GM19438 (cell line): ENCODE results near the gene ZC3H18.
A peak's percentile ranks its signal among the peaks of the same experiment; 100 is the strongest.

Source experiments
- ATAC-seq: cut with Tn5 transposase; IDR thresholded peaks from one replicate; pipeline ENCODE4 v1.9.1; 2021; ENCODE audit warnings: low read depth; ENCODE audit not compliant: unreplicated experiment

The ZC3H18 gene

DNA sequence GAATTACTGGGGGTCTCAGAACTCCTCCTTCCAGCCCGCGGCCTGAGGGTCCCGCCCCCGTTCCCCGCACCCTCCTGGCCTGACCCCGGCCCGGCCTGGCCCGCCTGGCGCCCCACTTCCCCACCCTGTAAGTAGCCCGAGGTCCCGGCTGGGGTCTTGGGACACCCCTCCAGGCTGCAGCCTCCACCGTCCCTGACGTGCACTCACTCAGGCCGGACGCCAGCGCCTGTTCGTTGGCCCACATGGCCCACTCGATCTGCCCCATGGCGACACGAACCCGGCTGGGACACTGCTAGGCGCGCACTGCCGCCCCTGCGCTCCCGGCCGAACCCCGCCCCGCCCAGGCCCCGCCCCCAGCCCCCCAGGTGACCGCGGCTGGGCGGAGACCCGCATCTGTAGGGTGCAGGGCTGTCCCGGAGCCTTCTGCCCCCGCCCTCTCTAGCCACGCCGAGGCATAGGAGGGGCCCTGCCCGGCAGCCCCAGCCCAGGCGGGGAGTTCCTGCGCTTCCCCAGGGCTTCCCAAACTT, 80.6 kb downstream of the ZC3H18 start, which contains the start of gene CYBA:
Gene CYBA, minus strand, starts transcription at position 305 of the 527 bp plus-strand sequence. Its CDS starts 40 bp downstream, at position 265.
- peak; percentile 74 for ATAC-seq

DNA sequence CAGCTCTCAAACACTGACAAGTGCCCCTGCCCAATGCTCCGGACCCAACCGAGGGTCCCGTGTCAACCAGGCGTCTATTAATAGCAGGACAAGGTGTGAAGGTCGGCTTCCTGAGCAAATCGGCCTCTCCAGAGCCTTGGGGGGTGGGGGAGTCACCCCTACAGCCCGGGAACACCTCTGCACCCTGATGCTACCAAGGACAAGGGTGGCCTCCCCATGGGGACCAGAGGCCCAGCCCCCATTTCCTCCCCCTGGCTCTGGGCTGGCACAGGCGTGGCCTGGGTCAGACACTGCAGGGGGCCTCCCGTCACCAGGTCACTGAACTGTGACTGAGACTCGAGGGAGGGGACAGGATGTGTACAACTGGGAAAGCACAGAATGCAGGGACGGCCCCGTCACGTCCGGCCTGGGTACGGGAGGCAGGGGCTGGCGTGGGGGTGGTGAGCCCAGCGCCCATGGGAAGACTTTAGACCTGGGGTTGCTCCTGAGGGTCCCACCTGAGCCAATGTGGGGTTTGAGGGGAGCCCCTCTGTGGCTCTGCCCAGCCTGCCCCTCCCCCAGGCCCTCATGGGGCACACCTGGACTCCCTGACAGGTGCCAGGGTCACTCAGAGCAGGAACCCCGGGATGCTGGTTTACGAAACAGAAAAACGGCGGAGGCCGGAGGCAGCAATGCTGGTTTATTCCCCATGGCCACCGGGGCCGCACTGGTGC, 81.2 kb downstream of the ZC3H18 start:
- ATAC-seq, result peak; percentile 63

DNA sequence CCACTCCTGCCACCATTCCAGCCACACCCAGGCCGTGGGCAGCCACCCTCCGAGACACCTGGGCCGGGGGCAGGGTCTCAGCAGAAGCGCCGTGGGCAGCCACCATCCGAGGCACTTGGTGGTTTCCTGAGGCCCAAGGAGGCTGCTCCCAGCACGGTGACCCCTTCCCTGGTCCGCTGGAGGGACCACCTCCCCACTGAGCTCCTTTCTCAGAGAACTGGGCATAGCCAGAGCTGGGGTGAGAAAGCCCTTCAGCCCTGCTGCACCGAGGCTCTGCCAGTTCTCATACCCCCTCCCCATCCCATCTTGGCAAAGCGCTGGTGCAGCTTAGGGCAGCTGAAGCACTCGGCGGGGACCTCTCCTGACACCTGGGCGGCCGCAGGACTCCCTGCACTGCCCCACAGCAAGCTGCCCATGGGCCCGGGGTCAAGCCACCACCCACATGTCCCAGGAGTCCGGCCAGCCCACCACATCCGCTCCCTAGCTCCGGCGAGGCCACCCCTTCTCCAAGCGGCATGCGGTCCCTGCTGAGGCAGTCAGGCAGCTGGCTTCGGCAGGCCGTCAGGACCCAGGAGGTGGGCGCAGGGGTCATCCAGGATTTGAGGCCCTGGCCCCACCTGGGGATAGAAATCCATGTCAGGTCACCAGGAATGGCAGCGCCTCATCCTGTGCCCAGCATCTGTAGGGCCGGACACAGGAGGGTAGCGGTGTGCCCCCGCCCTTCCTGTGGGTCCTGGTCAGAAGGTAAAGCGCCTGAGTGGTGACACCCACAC, 82.0 kb downstream of the ZC3H18 start:
- no peak for ATAC-seq

DNA sequence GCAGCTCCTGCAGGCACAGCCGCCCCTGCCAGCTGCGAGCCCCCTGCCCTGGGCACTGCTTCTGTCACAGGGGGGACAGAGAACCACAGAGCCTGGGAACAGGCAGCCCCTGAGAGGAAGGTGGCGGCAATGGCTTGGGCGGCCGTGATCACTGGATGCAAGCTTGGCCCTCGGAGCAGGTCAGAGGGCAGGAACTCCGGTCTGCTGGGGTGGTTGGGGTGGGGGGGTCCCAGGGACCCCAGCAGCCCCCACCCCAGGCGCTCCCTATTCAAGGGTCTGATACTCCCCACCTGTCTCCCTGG, 82.5 kb downstream of the ZC3H18 start:
- ATAC-seq, result no peak

DNA sequence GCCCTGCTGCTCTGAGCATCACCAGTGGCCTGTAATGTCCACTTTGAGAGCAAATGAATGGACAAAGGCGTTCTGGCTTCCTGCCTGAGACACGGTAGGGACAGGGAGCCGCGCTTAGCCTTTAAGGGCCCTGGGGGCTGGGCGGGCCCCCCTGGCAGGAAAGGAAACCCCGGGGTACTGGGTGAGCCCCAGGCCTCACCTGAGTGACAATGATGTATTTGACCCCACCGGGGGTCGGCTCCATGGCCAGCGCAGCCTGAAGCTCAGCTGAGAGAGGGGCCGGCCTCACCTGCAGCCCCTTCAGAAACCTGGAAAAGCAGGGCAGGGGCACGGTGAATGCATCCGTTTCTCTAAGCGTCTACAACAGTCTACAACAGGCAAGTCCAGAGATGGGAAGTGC, 82.9 kb downstream of the ZC3H18 start:
- no peak for ATAC-seq

DNA sequence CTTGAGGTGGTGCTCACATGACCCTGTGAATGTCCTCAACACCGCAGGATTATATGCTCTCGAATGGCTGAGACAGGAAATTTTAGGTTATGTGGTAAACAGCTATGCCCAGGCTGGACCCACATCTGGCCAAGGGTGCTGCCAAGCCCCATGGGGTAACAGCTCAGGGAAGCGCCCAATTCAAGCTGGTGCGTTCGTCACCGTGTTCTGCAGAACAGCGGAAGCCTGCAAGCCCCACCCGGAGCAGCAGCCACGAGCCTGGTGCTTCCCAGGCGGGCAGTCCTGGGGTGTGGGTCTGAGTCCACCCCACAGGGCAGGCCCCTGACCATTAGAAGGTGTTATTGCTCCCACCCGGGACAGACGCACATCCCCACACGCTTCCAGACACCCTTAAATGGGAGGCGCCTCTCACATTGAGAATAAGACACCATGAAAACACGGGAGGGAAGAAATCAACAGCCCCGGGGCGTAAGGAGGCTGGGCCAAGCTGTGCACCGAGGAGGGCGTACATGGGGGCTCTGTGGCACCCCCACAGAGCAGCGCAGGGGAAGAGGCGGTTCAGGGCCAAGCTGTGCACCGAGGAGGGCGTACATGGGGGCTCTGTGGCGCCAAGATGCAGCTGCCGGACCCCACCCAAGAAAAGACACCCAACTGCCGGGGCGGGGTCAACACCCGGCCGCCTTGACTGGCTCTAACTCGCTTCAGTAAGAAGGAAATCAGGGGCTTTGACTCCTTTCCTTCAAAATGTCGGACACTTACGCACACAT, 83.6 kb downstream of the ZC3H18 start:
- ATAC-seq, result no peak

DNA sequence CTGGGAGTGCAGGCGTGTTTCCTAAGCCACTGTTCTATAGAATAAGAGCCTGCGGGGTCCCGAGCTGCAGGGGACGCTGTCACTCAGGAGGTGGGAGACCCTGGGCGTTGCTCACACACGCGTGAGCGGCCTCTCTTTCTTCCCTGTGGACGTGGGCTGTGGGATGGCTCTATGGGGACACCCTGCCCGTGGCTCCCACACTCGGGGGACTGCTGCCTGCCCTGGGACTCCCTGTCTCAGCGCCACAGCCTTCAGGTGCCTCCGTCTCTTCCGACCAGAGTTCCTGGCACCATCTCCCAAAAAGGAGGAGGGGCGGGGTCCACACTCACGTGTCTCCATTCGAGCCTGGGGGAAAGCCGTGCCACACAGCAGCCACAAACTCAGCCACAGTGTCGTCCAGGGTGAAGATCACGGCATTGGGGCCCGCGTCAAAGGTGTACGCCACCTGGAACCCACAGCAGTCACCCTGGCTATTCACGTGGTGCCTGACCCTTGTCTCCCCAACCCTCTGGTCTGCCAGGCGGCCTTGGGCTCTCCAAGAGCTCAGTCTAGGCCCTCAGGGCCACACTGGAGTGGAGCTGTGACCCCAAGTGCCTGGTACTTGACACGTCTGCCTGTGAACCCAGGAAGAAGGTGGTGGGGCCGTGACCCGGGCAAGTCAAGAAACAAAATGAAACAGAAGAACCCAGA, 84.3 kb downstream of the ZC3H18 start:
- ATAC-seq, result no peak

DNA sequence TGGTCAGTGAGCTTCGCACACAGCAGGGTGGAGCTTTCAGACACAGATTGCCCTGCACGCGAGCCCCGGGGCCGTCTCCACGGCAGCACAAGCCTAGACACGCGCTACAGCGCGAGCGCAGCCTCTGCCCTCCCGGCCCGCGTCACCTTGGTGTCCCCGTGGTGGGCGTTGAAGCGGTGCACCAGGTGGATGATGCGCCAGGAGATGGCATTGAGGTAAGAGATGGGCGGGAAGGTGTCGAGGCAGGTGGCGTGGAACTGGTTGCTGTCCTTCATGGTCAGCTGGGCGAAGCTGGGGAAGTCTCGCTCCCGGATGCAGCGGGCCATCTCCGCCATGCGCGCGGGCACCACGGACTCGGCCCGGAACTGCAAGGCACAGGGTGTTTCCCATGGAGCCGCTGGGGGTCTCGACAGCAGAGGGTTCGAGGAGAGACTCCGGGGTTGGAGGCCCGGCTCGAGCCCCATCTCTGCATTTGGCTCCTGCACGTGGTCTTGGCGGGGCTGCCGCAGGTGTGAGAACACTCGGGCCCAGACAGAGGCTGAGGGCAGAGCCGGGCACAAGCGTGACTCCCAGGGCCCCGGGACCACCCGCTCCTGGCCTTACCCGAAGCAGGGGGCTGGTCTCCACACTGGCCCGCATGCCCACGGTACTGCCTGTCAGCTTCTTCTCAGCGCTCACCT, 85.0 kb downstream of the ZC3H18 start:
- ATAC-seq, result no peak

DNA sequence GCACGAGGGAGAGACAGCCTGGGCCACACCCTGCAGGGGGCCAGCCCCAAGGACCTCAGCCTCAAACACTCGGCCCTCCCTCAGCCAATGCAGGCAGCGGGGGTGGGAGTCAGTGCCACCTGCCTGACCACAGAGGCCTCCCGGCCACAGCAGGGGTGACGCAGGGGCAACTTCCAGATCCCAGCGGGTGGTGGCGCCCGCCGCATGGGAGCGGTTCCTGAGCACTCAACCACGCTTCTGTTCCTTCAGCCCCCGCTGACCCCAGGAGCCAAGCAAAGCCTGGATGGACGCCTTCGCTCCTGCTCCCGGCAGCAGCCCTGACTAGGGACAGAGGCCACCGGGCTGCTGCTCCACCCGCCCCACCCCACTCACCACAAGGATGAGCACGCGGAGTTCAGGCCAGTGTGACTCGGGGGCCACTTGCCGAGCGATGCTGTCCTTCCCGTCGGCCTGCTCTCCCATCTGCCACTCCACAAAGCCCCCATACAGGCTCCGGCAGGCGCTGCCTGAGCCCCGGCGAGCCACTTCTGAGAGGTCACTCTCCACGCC, 85.6 kb downstream of the ZC3H18 start:
- ATAC-seq, result no peak

DNA sequence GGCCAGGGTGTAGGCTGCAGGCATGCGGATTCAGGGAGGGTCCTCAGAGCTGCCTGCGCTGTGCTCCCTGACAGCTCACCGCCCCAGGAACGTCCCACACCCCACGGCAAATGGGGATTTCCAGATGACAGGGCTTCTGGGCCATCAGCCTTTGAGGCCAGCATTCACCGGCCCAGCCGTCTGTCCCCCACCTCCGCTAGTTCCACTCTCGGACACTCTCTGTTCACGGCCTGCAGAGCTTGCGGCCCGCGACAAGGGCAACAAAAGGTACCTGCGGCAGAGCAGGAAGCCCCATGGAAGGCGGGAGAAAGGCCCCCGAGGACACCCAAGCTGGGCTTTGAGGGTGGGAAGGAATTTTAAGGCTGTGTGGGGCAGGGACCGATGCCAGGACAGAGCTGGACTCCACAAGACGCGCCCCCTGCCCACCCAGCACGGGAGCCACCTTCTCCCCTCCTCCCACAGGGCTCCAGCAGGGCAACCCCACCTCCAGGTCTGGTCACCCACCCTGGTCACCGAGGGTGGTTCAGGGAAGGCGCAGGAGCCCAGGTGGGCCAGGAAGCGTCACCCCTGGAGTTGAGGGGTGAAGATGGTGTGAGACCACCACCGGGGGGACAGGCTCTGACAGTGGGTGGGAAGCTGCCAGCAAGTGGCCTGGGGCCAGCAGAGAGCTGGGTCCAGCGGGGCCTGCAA, 86.2 kb downstream of the ZC3H18 start:
- no peak for ATAC-seq

DNA sequence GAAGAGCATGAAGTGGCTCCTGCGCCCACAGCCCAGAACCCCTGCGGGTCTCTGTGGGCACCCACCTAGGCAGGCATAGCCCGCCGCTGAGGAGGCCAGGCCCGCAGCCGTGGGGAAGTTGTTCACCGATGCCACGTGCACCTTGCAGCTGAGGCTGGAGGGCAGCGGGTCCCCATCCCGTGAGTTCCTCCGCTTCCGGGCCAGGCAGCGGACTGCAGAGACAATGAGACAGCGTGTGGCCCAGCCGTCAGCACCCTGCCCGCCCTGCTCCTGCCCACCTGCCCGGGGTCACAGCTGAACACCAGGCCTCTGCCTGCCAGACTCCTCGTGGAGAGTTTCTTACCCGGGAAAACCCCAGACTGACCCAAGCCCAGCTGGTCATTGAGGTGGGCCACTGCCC, 87.2 kb downstream of the ZC3H18 start:
- ATAC-seq, result no peak

DNA sequence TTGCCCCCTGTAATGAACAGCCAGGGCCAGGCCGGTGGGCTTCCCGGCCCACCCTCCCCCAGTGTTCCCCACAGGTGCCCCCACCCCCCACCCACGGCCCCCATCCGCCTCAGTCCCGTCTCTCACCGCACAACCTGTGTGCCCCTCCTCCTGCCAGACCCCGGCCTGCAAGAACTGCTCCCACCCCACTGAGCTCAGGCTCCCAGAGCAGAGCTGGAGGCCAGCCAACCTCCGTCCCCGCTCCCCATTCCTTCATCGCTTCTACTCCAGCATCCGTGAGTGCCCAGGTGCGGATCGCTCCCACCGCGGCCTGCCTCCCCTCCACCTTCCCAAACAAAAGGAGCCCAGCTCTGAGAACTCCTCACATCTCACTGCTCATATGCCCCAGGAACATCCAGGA, 88.5 kb downstream of the ZC3H18 start:
- no peak for ATAC-seq

DNA sequence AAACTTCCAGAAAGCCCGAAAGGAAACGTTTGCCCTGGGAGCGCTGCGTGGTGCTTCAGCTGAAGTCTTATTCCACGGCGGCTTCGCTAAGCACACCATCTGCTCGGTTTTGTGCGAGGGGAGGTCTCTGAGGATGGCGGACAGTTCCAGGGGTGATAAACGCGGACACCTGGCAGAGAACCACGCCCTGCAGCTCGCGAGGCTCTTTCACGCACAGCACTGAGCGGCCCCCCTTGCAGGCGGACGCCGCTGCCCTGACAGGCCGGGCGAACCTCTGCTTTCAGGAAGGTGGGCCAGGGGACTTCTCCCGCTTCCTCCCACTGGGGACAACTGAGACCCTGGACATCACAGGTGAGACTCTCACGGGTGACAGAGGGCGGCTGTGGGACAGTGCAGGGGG, 89.0 kb downstream of the ZC3H18 start:
- no peak for ATAC-seq

DNA sequence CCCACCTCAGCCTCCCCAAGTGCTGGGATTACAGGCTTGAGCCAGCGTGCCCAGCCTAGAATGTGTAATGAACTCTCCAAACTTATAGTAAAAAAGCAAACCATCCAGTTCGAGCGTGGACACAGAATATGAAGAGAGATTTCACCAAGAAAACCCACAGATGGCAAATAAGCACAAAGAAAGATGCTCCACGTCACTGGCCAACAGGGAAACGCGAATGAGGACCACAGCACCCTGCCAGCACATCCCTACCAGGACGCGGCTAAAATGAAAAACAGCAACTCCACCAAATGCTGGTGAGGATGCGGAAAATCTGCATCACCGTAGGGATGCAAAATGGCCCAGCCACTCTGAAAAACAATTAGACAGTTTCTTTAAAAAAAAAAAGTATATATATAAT, 91.3 kb downstream of the ZC3H18 start:
- no peak for ATAC-seq

DNA sequence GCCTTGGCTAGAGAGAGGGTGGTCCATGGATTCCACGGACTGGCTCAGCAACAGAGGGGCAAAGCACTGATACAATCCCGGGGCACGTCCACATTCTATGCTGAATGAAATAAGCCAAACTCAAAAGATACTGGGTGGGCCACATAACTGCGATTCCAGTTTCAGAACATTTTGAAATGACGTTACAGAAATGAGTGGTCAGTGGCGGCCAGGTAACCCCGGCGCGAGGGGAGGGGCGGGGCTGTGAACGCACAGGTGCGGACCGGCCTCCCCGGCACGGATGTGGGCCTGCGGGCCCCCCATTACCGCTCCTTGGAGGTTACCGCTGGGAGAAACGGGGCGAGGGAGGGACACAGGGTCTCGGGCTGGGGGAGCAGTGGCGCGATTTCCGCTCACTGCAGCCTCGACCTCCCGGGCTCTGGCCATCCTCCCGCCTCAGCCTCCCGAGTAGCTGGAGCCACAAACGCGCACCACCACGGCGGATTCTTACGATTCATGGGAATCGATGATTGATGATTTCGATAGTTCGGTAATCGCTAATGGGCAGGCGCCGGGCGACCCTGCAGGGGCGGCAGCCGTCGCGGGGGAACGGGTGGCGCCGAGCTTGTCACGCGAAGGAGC, 92.1 kb downstream of the ZC3H18 start:
- peak; percentile 4 for ATAC-seq

DNA sequence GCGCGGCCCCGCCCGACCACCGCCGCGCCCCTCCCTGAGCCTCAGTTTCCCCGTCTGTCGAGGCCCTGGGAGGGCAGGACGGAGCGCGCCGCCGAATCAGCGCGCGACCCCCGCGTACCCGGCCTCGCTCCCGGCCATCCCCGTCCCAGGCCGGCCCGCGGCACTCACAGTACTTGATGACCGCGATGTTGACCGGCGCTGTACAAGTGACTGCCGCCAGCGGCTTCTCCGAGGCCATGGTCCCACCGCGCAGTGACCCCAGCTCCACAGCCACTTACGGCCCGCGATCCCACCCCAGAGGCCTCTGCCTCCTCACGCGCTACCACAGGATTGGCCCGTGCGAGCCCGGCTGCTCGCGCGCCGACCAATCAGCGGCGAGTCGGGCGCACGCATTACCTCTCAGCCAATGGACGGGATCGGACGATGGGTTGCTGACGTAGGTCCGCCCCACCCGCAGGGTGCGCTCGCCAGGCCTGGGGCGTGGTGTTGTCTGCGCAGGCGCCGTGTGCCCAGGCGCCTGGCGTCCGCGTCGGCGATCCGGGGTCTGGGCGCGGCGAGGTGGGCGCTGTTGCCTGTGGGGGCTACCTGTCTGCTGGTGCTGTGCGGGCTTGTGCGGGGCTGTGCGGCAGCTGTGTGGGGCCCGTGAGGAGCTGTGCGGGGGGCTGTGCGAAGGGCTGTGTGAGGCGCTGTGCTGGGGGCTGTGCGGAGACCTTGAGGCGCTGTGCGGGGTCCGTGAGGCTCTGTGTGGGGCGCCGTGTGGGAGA, 92.8 kb downstream of the ZC3H18 start, which contains the start of gene MVD:
Gene MVD, minus strand, starts transcription at position 249 of the 764 bp plus-strand sequence. Its CDS starts 11 bp downstream, at position 238.
- peak; percentile 92 for ATAC-seq

DNA sequence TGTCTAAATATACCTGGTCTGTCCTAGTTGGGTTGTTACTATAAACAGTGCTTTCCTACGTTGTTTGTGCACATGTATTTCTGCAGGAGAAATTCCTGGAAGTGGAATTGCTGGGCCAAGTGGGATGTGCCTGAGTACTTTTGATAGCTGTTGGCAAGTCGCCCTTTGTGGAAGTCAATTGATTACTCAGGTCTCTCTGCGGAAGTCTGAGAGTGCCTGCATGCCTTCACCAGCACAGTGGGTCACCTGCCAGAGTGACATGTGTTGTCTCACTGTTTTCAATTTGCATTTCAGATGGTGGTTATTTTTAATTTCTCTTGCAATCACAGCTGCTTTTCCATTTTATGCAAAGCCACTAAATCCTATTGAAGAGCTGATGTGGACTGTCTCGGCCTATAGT, 94.9 kb downstream of the ZC3H18 start:
- ATAC-seq, result no peak

DNA sequence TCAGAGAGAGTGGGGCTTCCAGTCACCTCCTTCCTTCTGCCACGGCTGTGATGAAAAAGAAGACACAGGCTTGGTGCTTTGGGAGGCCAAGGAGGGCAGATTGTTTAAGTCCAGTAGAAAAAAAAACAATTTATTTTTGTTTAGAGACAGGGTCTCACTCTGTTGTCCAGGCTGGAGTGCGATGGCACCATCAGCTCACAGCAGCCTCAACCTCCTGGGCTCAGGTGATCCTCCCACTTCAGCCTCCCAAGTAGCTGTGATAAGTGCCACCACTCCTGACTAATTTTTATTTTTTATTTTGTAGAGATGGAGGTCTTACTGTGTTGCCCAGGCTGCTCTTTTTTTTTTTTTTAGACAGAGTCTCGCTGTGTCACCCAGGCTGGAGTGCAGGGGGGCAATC, 95.4 kb downstream of the ZC3H18 start:
- no peak for ATAC-seq
